Measurements from ENCODE around the gene ASTN1. TPM values are rescaled to one million over a fixed set of nuclear protein-coding genes. Genes with fewer than 3 reads are reported as not detected.

Gene ASTN1
- total and polyA plus RNA-seq, 9 of the 15 experiments (the other 6 are each of a cell fraction or from before 2014, with no cell fraction given), result 0.05 to 0.22 (median 0.18) TPM

- no peaks in the 10 kb centered on the region for H4K20me1 ChIP-seq (replicated peaks; ENCODE audit: control insufficient read depth, insufficient read depth, low read length)
- intact Hi-C loops (cut with micrococcal nuclease) (no loop called here), in situ Hi-C loops (cut with MboI) (no loop called here)
- TF ChIP-seq, protein P1, sequence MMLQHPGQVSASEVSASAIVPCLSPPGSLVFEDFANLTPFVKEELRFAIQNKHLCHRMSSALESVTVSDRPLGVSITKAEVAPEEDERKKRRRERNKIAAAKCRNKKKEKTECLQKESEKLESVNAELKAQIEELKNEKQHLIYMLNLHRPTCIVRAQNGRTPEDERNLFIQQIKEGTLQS (IDR thresholded peaks at IDR 0.05), result no peak
- TF ChIP-seq, protein P1 (CRISPR knock-in tag; conservative IDR thresholded peaks at IDR 0.05), result no peak
- no peak for TF ChIP-seq ATF7 (IDR thresholded peaks at IDR 0.05)
- no peak for TF ChIP-seq ERF (CRISPR knock-in tag; IDR thresholded peaks at IDR 0.05)
- TF ChIP-seq PPARD (CRISPR knock-in tag; IDR thresholded peaks at IDR 0.05), result no peak
- no peak for TF ChIP-seq TCF3 (CRISPR knock-in tag; IDR thresholded peaks at IDR 0.05)
- TF ChIP-seq NFE2L1 (tag; IDR thresholded peaks at IDR 0.05; ENCODE audit: borderline replicate concordance, low read depth), result no peak
- TF ChIP-seq POLR2G (IDR thresholded peaks at IDR 0.05; ENCODE audit: low read depth, low read length), result no peak
- TF ChIP-seq GTF2F1 (IDR thresholded peaks at IDR 0.05; ENCODE audit: low read depth, low read length), result no peak
- TF ChIP-seq RUNX1 (IDR thresholded peaks at IDR 0.05; ENCODE audit: low read depth), result no peak
- TF ChIP-seq, protein P2, sequence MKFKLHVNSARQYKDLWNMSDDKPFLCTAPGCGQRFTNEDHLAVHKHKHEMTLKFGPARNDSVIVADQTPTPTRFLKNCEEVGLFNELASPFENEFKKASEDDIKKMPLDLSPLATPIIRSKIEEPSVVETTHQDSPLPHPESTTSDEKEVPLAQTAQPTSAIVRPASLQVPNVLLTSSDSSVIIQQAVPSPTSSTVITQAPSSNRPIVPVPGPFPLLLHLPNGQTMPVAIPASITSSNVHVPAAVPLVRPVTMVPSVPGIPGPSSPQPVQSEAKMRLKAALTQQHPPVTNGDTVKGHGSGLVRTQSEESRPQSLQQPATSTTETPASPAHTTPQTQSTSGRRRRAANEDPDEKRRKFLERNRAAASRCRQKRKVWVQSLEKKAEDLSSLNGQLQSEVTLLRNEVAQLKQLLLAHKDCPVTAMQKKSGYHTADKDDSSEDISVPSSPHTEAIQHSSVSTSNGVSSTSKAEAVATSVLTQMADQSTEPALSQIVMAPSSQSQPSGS (CRISPR knock-in tag; IDR thresholded peaks at IDR 0.05), result no peak
- no peak for TF ChIP-seq ETV1 (tag; conservative IDR thresholded peaks at IDR 0.05; ENCODE audit: low read depth)
- TF ChIP-seq ZNF217 (CRISPR knock-in tag; IDR thresholded peaks at IDR 0.05), result no peak
- no peak for TF ChIP-seq TEAD4 (IDR thresholded peaks at IDR 0.05; ENCODE audit: low read length)
- TF ChIP-seq TEAD4 (CRISPR knock-in tag; IDR thresholded peaks at IDR 0.05; ENCODE audit: borderline replicate concordance), result no peak
- no peak for TF ChIP-seq SOX6 (IDR thresholded peaks at IDR 0.05)
- no peak for TF ChIP-seq NCOR1 (IDR thresholded peaks at IDR 0.05)
- no peak for TF ChIP-seq SMC3 (conservative IDR thresholded peaks at IDR 0.05; ENCODE audit: insufficient read depth, low read depth, low read length)
- TF ChIP-seq, protein P3, sequence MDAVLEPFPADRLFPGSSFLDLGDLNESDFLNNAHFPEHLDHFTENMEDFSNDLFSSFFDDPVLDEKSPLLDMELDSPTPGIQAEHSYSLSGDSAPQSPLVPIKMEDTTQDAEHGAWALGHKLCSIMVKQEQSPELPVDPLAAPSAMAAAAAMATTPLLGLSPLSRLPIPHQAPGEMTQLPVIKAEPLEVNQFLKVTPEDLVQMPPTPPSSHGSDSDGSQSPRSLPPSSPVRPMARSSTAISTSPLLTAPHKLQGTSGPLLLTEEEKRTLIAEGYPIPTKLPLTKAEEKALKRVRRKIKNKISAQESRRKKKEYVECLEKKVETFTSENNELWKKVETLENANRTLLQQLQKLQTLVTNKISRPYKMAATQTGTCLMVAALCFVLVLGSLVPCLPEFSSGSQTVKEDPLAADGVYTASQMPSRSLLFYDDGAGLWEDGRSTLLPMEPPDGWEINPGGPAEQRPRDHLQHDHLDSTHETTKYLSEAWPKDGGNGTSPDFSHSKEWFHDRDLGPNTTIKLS (IDR thresholded peaks at IDR 0.05; ENCODE audit: borderline replicate concordance, low read depth), result no peak
- no peak for TF ChIP-seq CHD2 (IDR thresholded peaks at IDR 0.05; ENCODE audit: low read depth, low read length)
- TF ChIP-seq ZEB2 (IDR thresholded peaks at IDR 0.05), result no peak
- no peak overlapping the region for H2AFZ ChIP-seq (ENCODE audit: low read depth, low read length)
- H3K36me3 ChIP-seq (ENCODE audit: control insufficient read depth, insufficient read depth, low read length), result no peaks in the 10 kb centered on the region
- no peaks in the 10 kb centered on the region for H3K4me1 ChIP-seq (replicated peaks in 1 of 2; ENCODE audit: control insufficient read depth in 2 of 2, insufficient read depth in 2 of 2, low read length in 2 of 2)
- no peaks in the 10 kb centered on the region for H3K79me2 ChIP-seq (ENCODE audit: control insufficient read depth, insufficient read depth, low read length)
- no peak overlapping the region for H3K4me3 ChIP-seq
- 0% methylated on average over 4 of the region's 4 CpGs for WGBS (ENCODE audit: insufficient coverage, low coverage, missing lambda C conversion rate)
- H3K9me3 ChIP-seq (replicated peaks; ENCODE audit: control insufficient read depth, insufficient read depth, low read depth, low read length), result no peaks in the 10 kb centered on the region
- no peak for FAIRE-seq
- H3K27ac ChIP-seq (ENCODE audit: extremely low read depth, low read depth, low read length), result no peak overlapping the region
- H3K9me1 ChIP-seq (ENCODE audit: control insufficient read depth, insufficient read depth, low read length), result no peaks in the 10 kb centered on the region
- POLR2A ChIA-PET, result interaction anchor here (2.0 kb wide), 1 partner anchor 13 kb away, joined by 5 read pairs; no protein-coding TSS in a partner anchor
- no peak overlapping the region for H3K4me2 ChIP-seq (ENCODE audit: insufficient read depth, low read length)
- H3K27me3 ChIP-seq (ENCODE audit: control insufficient read depth in 2 of 2, insufficient read depth in 2 of 2, low read length in 2 of 2), result no peaks in the 10 kb centered on the region
- ATAC-seq, result no peak
- H3K9ac ChIP-seq (ENCODE audit: insufficient read depth in 1 of 2, low read depth in 2 of 2, low read length in 2 of 2), result no peak overlapping the region
- CTCF ChIA-PET (ENCODE audit: low intra/inter-chr PET ratio), result no interaction called here
- no TSS peak for BruUV-seq (replicated peaks)
- no peak for DNase-seq (ENCODE audit: extremely low read depth in 1 of 4, low spot score in 3 of 4)
These were observed 83.9 kb downstream of the ASTN1 start for GRCh38 chr1:177080564-177080963.

Measured in K562 (cell line).